HG03521 (cell line): ENCODE data around the gene PRR15.
A peak's percentile ranks its signal among the peaks of the same experiment; 100 is the strongest.

Source experiments
- ATAC-seq: cut with Tn5 transposase; IDR thresholded peaks from one replicate; pipeline ENCODE4 v1.9.1; 2021; ENCODE audit warnings: mild to moderate bottlenecking, moderate library complexity; ENCODE audit not compliant: unreplicated experiment

Gene PRR15

DNA sequence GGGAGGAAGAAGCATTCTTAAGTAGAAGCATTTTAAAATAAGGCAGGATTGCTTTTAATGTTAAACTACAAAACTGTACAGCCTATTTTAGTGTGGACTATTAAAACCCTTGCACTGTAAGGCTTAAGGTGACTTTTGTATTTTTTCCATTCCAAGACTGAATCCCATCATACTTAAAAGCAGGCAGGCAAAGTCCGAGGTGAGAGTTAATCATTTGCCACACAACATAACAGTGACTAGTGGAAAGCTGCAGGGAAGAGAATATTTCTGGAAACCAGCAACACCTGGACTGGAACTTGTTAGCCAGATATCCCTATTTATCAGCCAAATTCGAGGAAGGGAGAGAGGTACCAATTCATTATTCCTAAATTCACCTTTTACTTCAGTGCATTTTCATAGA, 3.5 kb downstream of the PRR15 start:
- no peak for ATAC-seq

- no peak for ATAC-seq
Observed at GRCh38 chr7:29569648-29570047, 6.0 kb downstream of the PRR15 start.

DNA sequence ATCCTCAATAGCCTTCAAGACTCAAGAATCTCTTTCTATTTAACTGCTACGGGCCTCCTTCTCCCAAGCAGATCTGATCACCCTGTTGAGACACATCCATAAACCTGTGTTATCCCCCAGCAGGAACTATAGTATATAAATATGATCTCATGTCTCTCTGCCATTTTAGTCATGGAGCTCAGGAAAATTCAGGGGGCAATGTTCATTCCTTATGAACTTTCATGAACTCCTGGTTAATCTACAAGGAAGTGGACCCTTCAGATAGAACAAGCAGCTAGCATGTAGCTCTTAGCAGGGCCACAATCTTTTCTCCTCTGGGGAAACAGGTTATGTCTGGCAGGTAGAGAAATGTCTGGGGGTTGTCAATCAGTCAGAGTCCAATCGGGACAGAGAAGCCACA, 8.9 kb downstream of the PRR15 start:
- no peak for ATAC-seq

DNA sequence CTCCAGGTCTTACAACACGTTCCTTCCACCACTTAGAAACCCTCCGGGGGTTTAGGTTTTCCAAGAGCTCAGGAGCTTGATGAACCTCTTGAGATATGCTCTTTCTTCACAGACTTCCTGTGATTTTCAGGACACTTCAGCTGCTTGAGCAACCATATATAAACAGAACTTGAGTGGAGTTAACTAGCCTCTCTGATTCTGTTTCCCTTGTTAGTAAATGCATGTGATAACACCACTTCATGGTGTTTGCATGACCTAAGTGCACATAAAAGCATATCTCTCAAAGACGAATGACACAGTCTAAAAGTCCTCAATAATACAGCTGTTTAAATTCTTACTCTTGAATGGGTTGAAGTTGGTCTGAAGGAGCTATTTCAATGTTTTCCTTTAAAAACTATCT, 9.9 kb downstream of the PRR15 start:
- ATAC-seq: no peak

GRCh38 chr7:29574659-29575058, 11.0 kb downstream of the PRR15 start:
- ATAC-seq: no peak

GRCh38 chr7:29587195-29587808, 23.7 kb downstream of the PRR15 start:
- ATAC-seq: peak; percentile 65

DNA sequence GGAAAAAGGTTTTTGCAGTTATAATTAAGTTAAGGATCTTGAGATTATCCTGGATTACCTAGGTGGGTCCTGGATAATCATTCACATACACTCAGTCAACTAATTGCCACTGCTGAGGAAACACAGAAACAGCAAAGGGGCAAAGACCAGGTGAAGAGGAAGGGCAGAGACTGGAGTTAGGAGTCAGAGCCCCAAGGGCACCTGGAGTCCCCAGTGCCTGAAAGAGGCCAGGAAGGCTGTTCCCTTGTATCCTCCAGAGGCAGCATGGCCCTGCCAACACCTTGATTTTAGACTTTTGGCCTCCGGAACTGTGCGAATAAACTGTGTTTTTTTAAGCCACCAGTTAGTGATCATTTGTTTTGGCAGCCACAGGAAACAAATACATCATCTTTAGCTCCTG, 24.6 kb downstream of the PRR15 start:
- no peak for ATAC-seq

DNA sequence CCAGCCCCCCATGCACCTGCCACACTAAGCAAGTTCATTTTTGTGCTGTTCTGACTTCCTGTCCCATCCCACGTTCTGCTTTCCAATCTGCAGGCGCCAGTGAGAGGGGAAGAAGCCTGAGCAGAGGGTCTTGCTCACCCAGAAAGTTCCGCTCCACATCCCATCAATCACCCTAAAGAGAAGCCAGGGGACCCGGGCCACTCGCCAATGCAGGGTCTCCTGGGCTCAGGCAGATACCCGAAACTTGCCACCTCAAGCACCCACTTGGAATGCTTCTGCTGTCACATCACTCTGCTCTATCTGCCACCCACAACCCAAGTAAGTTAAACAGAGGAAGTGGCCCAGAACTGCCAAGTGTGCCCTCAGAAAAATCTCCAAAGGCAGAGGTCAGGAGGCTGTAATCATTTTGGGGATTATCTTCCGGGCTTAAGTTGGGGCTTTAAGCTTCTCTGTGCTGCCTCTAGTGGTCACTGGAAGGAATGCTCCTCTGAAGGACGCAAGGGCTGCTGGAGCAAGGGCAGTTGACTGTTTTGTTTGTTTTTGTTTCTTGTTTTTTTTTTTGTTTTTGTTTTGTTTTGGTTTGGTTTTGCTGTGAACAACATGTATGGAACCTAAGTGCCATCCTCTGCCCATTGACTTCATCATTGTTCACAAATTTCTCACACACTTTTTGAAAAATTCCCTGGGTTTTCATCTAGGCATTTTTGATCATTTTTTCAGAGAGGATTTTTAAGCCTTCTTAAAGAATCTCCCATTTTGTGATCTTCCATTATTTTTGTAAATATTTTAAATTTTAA, 25.5 kb downstream of the PRR15 start:
- peak; percentile 78 for ATAC-seq

DNA sequence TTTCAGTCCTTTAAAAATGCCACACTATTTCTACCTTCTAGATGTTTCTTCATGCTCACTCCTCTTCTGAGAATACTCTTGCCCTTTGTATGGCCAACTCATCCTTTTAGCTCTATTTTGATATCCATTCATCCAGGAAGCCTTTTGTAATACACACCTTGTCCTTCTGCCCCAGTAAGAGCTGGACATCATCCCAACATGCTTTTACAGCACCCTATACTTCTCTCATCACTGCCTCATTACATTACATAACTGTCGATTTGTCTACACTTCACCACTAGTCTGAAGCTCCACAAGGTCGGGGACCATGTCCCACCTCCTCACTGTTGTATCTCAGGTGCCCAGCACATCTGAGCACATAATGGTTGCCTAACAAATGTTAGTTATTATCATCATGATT, 29.2 kb downstream of the PRR15 start:
- ATAC-seq: no peak

DNA sequence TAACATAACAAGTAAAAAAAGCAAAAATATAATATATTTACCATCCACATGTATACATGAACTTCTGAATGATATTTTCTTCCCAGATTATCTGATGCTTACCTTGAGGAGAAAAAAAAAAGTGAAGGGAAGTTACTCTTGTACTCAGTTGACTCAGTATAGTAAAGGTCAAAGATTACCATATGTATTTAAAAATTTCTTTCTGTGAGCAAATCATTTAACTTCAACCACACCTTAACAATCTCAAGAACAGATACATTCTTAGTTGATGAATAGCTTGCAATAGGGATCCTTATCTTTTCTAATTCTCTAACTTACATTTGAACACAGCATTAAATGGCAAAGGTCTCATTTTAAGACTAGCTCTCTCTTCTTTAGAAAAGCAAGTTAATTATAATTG, 29.8 kb downstream of the PRR15 start:
- no peak for ATAC-seq

DNA sequence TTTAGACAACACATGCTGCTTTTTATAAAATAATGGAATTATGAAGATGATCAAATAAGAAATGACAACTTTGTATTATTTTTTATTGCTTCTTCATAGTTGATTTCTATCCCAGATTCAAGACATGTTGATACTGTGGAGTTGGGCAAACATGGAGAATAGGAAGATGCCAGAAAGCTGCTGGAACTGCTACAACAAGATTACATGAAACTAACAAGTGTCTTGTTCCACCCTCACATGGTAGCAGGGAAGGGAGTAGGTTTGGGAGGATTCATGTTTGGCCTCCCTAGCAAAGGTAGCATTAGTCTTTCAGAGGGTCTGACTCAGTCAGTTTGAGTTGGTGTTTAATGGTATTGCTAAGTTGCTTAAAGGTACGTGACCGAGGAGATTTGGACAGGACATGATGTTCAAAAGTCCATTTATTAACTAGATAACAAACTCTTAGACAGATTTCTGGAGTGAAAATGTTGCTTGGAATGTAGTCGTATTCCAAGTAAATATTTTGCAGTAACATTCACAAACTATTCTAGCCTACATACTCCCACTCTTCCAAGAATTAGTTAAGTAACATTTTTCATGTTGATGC, 33.1 kb downstream of the PRR15 start:
- no peak for ATAC-seq

GRCh38 chr7:29597266-29597665, 33.6 kb downstream of the PRR15 start:
- no peak for ATAC-seq

- ATAC-seq: no peak
Observed at GRCh38 chr7:29598137-29598536, 34.5 kb downstream of the PRR15 start.

DNA sequence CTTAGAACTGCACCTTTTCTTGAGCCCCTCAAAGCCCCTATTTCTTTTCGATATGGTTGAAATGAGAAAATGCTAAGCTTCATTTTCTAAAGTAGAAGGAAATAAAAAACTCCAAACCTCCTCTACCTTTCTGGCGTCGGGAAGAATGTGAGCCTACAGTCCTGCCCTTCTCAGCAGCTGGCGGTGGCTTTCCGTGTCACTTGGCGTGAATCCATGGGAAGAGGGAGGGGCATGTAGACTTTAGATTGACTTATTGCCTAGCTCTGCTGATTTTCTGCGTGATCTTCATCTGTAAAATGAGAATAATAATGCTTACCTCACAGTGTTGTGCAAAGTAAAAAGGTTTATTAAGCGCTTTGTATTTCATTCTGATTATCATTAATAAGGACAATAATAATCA, 35.0 kb downstream of the PRR15 start:
- ATAC-seq: no peak

GRCh38 chr7:29599026-29599425, 35.4 kb downstream of the PRR15 start:
- no peak for ATAC-seq

DNA sequence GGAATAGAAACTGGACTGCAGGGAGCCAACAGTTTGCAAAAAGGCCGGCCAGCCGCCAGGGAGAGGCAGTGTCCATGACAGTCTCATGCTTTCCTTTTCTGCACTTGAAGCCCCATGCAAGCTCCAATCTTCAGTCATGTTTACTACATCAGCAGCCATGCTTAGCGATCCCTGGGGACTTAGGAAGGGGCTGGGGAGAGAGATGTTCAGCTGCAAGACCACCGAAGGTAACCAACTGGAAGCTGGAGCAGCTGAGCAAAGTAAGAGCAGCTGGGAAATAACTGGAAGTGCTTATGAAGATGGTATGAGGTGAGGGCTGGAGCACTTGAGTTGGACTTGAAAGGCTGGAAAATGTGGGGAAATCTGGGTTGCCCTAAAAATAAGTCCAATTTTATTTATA, 37.0 kb downstream of the PRR15 start:
- no peak for ATAC-seq

GRCh38 chr7:29604052-29604451, 40.4 kb downstream of the PRR15 start:
- no peak for ATAC-seq

DNA sequence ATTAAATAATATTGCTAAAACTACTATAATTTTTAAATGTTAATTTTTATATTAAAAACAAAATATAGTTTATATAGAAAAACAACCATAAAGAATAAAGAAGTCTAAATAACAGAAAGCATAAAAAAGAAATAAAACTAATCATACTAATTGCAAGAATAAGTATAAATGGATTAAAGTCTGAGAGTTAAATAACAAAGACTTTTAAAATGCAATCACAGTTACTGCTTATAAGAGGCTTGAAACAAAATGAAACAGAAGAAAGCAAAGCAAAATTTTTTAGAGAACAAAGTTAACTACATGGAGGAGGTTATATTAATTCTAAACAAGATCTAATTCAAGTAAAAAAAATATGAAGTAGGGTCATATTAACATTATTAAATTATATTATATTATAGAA, 41.1 kb downstream of the PRR15 start:
- ATAC-seq: no peak

DNA sequence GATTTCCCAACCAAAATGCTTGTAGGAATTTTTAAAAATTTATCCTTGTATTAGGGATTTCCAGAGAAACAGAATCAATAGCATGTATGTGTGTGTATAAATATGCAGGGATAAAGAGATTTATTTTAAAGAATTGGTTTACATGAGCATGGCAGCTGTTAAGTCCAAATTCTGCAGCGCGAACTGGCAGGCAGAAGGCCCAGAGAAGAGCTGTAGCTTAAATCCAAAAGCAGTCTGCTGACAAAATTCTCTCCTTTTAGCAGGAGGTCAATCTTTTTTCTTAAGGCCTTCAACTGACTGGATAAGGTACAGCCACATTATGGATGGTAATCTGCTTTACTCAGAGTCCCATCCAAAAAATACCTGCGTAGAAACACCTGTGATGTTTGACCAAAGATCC, 42.0 kb downstream of the PRR15 start:
- ATAC-seq: no peak

DNA sequence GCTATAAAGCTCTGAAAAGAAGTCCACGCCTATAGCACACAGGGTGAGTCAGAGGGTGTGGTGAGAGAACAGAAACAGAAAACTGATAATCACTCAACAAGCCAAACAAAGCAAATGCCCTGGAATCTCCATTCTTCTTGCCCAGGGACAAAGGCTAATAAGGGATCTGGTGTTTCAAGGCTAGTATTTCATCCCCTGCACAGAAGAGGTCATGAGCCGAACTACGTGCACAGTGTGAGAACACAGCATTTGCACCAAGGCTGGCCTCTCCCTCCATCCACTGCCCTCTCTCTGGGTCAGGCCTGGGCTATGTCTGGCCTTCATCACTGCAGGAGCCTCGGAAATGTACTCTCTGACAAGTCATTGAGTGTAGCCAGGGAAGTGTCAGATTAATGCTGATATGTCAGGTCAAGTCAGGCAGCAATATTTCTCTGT, 42.7 kb downstream of the PRR15 start:
- ATAC-seq: no peak

DNA sequence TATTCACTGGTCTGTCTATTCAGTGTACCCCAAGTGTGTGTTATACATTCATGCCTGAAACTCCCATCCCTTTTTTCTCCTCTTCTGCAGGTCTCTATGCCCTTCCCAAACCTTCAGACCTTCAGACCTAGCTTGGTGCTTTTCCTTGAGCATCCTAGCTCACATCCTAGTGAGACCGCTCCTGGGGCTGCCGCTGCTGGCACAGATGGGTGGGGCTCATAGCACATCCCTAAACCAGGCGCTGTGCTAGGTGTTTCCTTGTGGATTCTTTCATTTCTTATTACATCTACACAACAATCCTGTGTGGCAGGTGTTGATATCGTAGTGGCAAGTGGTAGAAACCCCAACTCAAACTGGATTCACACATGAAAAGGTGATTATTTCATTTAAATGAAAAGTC, 43.2 kb downstream of the PRR15 start:
- no peak for ATAC-seq

- ATAC-seq: no peak
Observed at GRCh38 chr7:29607259-29607658, 43.6 kb downstream of the PRR15 start.
